HG02938 (cell line): ENCODE results near the gene TAF12.
"Not testable (repeated sequence)": the region's sequence is repeated elsewhere in the genome, so short reads cannot be mapped to it uniquely, and the experiment has no call there.

Experiments used
- ATAC-seq: cut with Tn5 transposase; IDR thresholded peaks from one replicate; pipeline ENCODE4 v1.9.1; 2021; ENCODE audit warnings: mild to moderate bottlenecking, moderate library complexity; ENCODE audit not compliant: unreplicated experiment

TAF12 gene

DNA sequence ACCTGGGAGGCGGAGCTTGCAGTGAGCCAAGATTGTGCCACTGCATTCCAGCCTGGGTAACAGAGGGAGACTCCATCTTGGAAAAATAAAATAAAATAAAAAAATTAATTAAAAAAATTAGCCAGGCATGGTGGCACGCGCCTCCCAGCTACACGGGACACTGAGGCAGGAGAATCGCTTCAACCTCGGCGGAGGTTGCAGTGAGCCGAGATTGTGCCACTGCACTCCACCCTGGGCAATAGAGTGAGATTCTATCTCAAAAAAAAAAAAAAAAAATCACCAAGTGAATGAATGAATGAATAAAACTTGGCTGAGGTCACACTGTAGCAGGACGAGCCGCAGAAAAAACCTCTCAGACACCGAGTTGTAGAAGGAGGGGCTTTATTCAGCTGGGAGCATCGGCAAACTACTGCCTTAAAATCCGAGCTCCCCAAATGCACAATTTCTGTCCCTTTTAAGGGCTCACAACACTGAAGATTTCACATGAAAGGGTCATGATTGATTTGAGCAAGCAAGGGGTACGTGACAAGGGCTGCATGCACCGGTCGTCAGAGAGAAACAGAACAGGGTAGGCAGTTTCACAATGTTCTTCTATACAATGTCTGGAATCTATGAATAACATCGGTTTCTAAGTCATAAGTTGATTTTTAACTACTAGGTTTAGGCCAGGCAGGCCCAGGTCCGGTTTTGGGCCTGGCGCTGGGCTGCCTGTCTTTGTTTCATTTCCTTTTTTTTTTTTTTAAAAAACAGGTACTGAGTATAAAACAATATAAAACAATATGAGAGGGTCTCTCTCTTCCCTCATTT lies 56.1 kb downstream of the TAF12 start:
- not testable (repeated sequence) for ATAC-seq

DNA sequence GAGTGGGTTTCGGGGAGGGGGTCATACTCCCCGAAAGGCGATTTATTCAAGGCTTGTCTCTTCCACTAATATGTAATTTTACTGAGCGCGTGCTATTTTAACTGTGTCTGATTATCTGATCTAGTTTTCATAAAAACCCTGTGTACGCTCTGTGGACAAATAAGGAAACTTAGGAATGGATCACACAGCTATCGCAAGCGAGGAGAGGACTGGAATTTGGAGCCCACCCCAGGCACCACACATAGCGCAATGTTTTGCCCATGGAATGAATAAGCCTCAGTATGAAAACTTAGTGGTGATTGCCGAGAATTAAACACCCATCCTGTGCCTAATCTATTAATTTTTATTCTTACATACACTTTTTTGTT lies 60.6 kb downstream of the TAF12 start:
- ATAC-seq, result no peak

DNA sequence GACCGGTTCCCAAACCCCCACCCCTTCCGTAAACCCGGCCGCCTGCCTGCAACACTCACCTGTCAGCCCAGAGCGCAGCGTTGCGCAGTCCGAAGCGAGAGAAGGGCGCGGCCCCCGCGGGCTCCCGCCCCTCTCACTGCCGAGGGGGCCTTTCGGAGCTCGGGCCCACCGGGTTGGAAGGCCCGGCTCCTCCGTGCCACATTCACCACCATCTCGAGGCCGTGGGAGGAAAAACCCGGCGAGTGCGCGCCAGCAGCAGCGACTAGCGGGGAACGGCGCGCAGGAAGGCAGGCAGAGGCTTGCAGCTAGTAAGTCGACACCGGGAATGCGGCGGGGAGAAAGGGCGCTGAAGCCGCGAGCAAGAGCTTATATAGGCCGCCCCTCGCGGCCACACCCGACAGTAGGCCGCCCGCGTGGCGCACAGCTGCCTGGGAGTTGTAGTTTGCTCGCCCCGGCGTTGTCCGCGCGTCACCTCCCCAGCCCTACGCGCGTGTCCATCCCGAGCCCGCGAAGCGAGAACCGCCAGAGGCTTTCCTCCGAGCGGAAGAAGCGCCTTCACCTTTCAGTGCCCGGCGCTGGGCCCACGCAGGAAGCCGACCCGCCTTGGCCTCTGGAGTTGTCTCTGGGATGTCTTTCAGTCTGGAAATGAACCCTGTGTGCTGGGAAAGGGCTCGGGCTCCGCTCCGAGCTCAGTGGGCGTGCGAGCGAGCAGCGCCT lies 61.2 kb downstream of the TAF12 start:
- peak; percentile 68 for ATAC-seq

DNA sequence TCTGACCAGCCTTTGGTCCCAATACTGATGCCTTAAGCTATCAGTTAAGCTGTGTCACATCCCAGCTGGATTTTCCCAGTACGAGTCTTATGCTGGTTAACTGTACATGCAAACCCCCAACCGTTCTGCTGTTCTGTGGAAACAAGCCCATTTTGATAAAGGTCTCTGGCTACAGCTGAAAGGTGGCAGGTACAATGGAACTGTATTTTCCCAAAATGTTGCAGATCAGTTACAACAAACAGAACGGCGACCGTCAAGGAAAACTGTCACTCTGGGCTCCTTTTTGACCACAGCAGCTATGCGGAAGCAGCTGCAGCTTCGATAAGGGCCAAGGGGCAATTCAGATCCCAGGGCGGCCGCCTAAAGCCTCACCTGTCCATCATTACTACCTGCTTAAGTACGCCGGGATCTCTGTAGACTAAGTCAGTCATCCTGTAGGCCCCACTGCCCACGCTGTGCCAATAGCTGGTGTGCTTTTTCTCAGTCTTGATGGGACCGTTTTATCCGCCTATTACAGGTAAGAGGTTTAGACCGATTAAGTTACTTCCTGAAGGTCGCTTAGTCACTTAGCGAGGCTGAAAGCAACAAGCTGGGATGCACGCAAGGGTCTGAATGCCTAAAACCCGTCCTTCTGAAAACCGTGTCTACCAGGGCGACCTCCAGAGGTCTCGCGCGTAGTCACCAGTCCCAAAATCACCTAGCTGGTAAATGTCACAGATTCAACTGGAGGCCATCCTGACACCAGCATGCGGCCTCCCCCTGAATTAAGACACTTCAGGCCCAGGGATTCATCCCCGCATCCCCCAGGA lies 61.9 kb downstream of the TAF12 start:
- ATAC-seq, result no peak

DNA sequence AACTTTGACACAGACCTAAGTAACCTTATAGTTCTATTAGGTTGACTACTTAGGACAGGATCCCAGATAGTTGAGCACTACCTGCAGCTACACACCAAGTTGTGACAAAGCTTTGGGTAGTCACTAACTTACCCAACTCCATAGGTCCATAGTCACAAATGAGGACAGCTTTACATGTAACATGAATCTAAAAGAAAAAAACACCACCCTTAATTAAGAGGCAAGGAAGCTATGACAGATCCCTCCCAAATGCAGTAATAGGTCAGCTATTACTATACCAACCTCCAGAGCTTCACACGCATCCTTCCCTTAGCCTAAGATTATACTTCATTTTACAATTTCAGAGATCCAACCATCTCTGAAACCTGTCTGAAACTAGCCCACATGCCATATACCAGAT lies 63.5 kb downstream of the TAF12 start:
- ATAC-seq, result no peak

DNA sequence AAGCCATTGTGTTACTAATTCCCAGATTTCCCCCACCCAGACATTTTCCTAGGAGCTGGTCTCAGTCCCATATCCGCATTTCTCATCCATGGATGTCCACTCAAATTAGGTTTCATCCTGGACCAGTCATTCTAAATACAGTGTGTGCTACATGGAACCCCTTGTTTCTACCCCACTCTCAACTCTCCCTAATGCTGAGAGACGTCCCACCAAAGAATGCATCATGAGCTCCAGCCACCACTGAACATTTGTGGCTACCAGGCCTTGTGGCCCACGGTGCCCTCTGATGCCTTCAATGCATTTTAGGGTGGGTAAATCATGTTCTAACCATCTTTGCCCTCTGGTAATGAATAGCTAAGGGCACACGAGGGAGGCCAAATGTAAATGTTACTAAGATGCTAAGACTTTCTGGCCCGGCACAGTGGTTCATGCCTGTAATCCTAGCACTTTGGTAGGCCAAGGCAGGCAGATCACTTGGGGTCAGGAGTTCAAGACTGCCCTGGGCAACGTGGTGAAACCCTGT lies 64.1 kb downstream of the TAF12 start:
- no peak for ATAC-seq

DNA sequence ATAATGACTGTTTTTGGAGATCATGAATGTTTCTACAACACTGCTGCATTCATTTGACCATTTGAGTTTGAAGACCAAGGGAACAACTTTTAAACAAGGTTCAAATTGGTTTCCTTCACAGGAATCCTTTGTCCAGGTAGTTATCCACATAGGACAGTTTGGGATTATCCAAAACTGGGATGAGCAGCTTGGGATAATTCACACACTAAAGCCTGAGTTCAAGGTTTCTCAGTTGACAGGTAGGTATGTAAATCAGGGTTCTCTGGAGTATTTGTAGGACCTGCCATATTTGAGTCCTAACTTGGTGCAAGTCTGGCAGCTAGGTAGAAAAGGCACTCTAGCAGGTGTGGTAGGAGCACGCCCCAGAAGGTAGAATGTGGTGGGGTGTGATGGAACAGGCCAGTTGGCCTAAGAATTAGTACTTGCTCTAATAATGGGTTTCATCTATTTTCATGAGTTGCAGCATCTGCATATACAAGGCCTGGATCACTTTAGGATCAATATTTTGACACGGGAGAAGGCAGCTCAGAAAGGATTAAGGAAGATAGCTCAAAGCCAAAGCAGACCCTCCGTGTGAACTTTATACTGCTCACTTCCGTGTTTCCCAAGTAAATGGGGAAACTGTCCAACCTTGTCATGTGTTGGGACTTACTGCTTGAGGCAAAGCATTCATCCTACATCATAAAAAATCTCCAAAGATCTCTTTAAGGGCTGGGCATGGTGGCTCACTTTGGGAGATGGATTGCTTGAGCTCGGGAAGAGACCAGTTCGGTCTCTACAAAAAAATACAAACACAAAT lies 64.9 kb downstream of the TAF12 start:
- no peak for ATAC-seq

DNA sequence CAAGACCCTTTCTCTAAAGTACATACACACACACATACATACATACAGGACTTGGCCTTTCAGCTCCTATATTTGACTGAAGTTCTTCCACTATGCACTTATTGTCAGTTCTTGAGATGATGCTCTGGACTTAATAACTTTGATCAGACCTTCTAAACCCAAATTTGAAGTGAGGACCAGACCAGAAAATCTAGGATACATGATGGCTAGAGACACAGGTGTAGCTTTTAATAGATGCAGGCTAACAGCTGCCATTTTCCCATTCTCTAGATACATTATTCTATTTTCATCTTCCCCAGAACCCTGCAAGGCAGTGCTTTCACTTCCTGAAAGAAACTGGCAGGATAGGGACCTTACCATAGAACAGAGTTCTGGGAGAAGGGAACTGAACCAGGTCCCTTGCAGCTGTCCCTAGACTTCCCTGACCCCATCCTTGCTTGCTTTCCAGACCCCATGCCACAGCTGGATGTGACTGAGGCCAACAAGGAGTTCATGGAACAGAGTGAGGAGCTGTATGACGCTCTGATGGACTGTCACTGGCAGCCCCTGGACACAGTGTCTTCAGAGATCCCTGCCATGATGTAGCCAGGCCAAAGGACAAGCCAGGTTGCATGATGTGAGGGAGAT lies 65.7 kb downstream of the TAF12 start:
- no peak for ATAC-seq

DNA sequence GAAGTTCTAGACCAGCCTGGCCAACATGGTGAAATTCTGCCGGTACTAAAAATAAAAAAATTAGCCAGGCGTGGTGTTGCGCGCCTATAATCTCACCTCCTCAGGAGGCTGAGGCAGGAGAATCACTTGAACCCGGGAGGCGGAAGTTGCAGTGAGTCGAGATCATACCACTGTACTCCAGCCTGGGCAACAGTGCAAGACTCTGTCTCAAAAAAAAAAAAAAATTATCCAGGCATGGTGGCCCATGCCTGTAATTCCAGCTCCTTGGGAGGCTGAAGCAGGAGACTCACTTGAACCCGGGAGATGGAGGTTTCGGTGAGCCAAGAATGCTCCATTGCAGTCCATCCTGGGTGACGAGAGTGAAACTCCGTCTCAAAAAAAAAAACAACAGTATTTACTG lies 69.3 kb downstream of the TAF12 start:
- ATAC-seq, result no peak

DNA sequence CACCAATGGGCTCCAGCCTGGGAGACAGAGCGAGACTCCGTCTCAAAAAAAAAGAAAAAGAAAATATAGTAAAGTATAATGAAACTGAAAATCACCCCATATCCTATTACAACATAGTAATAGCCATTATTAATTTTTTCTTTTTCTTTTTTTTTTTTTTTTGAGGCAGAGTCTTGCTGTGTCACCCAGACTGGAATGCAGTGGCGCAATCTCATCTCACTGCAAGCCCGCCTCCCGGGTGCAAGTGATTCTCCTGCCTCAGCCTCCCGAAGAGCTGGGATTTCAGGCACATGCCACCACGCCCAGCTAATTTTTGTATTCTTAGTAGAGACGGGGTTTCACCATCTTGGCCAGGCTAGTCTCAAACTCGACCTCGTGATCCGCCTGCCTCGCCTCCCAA lies 70.0 kb downstream of the TAF12 start:
- not testable (repeated sequence) for ATAC-seq

DNA sequence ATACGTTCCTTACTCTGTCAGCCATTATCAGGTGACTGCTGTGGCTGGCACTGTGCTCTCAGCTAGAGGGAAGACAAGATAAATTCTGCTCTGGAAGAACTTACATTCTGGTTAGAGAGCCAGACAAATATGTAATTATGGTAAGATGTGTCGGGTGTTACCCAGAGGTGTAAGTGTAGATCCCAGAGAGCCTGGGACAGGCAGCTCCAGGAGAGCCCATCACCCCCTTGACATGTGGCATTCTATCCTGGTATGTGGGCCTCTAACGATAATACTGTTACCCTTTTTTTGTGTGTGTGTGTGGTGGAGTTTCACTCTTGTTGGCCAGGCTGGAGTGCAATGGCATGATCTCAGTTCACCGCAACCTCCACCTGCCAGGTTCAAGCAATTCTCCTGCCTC lies 71.0 kb downstream of the TAF12 start:
- ATAC-seq, result no peak

DNA sequence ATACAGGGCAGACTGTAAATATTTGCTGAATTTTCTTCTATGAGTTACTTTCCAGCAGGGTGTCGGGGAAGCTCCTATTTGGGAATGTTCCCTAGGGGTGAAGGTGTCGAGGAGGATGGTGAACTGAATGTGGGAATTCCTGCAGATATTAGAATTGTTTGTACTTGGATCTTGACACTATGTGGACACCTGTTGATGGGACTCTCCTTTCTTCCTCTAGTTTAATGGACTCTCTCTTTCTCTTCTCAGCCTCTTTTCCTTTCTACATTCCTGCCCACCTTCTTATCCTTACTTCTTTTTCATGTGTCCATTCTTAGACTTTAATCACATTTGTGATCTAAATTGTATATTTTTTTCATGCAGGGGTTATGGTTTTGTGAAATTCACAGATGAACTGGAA lies 75.9 kb downstream of the TAF12 start:
- ATAC-seq, result no peak

DNA sequence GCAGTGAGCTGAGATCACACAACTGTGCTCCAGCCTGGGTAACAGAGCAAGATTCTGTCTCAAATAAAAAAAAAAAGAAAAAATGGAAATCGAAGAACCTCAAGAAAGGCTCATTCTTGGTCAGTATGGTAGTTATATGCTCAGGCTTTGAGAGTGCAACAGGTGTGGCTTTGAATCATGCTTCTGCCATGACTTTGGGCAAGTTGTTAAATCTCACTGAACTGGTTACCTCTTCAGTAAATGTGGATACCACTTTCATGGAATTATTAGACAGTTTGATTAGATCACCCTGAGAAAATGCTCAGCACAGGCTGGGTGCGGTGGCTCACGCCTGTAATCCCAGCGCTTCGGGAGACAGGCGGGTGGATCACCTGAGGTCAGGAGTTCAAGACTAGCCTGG lies 77.1 kb downstream of the TAF12 start:
- no peak for ATAC-seq

DNA sequence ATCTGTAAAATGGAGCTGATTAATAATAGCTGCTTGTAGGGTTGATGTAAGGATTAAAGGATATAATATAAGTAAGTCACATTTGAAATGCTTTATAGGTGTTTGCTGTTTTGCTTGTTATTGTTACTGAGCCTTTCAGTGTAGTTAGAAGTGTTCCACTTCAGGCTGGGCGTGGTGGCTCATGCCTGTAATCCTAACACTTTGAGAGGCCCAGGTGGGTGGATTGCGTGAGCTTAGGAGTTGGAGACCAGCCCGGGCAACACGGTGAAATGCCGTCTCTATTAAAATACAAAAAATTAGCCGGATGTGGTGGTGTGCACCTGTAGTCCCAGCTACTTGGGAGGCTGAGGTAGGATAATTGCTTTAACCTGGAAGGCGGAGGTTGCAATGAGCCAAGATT lies 77.8 kb downstream of the TAF12 start:
- ATAC-seq, result no peak

DNA sequence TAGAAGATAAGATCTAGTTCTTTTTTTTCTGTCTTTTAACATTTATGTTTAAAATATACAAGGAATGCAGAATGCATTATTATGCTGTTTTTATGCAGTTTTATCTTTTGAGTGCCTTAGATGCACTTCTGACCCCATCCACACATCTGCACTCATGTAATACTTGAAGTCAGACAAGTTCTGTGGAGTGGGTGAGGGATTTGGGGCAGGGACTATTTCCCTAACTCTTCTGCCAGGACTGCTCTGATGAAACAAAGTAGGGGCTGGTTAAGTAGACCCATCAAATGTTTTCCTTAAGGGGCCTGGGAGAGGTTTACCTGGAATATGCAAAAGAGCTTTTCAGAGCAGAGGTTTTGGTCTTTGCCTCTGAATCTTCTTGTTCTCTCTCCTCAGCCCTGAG lies 78.6 kb downstream of the TAF12 start:
- no peak for ATAC-seq

DNA sequence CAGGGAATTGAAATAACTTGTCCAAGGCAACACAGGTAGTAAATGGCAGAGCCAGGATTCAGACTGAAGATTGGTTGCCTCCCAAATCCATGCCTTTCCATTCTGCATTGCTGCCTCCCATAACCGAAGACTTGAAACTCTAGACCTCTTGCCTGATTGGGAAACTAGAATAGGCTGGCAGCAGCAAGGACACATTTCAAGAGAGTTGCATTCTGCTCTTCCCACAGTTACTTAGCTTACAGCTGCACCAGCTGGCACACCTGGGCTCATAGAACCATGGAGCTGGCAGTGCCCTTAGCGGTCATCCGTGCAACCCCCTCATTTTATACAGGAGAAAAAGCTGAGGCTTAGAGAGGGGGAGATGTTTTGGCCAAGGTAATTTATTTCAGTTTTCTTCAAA lies 82.0 kb downstream of the TAF12 start:
- no peak for ATAC-seq
